Activated T-cell treated with anti-CD3 and anti-CD28 coated beads, Interleukin-2, amount 50 U/mL, for 48 hours (primary cell): ENCODE data around the gene GRIK4.
A peak's percentile ranks its signal among the peaks of the same experiment; 100 is the strongest.

Source experiments
- DNase-seq, 2 experiments: peaks; one replicate each; pipeline ENCODE4 v3.0.0-alpha.2; 2020

The GRIK4 gene

DNA sequence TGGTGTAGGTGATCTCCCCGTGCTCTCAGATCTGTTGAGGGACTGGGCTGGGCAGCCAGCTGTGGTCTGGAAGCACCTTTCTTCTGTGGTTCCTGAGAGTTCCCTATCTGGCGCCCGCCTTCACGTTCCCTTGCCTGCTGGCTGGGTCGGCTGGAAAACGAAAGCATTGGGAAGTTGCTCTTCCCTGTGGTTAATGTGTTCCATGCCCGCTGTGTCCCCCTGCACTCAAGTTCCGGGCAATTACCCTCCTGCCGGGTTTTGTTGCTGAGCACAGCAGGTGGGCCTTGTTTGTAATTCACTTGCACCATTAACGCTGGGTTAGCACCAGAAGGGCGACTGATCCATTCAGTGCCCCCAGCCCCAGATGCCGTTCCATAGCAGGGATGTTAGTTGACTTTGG, 134.1 kb downstream of the GRIK4 start:
- DNase-seq, result no peak

DNA sequence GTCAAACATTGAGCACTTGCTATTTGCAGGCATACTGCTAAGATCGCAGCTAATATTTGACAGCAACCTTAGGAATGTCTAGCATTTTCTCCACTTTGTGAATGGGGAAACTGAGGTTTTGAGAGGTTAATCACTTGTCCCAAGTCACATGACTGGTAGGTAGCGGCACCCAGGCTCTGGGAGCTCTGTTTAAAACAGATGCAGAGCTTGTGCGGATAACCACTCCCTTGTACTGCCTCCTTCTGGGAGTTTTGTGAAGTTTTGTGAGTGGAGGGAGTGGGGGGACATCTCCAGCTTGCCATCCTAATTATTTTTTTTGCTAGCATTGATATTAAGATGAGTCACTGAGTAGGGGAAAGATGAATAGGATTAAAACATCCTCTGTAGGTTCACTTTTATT, 134.7 kb downstream of the GRIK4 start:
- DNase-seq, result no peak

DNA sequence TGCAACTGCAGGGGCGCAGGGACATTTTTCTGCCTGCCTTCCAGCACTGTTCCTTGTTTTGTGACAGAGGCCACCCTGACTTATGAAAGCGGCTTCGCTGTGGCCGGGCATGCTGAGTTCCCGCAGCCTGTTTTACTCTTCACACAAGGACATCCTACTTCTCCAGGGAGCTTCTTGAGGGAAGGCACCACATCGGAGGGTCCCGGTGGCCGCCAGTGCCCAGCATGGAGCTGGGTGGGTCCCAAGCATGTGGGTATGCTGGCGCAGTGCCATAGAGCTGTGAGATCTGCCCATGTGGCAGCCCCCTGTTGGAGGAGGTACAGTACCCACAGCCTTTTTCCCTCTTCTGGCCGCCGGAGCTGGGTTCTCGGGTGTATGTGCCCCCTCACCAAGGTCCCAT, 136.1 kb downstream of the GRIK4 start:
- DNase-seq, result no peak

DNA sequence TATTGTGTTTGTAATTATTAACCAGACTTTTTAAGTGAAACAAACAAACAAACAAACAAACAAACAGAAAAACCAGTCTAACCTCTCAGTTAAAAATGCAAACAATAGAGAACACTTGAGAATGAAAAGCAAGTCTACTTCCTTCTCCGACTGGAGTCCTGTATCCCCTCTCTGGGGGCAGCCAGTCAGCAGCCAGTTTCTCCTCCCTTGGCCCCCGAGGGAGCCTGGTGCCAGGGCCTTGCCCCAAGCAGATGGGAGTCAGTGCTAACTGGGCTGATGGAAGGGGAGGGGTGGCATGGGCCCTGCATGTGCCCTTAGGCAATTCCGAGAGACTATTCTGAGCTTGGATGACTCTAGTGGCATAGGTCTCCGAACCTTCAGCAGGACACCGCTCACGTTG, 137.2 kb downstream of the GRIK4 start:
- DNase-seq, result no peak

DNA sequence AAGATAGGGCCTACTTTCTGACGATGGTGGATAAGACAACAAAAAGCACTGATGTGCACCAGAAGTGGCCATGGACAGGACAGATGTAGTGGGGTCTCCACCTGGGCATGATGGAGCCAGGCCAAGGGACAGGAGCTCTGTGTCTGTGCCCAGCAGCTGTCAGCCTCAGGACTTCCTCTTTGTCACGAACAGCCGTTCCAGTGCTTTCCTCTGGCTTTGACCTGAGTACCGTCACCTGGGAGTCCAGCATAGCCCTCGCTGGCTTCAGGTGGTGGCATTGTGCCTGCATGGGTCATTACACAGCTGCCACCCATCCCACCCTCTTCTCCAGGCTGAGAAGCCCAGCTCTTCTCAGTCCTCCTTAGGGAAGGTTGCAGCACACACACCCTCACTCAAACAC, 137.8 kb downstream of the GRIK4 start:
- no peak for DNase-seq

DNA sequence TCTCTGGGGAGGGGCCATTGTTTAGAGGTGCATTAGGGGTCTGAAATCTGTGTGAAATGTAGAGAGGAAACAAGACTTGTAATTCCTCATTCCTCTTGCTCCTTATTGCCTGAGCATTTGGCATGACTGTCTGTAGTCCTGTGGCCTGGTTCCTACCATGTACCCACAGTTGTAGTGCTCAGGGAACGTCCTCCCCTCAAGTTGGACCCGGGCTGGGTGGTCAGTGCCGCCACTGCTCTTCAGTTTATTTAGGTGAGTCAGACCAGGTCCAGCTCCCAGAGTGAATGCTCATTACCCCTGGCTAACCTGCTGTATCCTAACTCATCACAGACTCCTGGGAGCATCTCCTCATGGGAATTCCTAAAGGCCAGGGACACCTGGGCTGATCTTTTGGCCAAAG, 139.8 kb downstream of the GRIK4 start:
- no peak for DNase-seq

DNA sequence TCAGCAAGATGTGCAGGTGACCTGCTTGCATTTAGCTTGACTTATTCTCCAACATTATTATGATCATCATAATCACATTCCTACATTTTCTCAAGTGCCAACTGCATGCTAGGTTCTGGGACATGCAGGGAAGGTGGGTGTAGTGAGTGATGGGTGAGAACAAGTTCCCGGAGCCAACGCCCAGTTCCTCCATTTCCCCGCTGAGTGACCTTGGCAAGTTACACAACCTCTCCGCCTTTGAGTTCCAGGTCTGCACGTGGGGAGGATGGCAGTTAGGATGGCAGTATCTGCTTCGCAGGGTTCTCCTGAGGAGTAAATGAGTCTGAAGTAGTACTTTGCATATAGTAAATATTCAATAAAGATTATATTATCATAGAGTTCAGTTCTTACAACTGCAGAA, 140.3 kb downstream of the GRIK4 start:
- no peak for DNase-seq

DNA sequence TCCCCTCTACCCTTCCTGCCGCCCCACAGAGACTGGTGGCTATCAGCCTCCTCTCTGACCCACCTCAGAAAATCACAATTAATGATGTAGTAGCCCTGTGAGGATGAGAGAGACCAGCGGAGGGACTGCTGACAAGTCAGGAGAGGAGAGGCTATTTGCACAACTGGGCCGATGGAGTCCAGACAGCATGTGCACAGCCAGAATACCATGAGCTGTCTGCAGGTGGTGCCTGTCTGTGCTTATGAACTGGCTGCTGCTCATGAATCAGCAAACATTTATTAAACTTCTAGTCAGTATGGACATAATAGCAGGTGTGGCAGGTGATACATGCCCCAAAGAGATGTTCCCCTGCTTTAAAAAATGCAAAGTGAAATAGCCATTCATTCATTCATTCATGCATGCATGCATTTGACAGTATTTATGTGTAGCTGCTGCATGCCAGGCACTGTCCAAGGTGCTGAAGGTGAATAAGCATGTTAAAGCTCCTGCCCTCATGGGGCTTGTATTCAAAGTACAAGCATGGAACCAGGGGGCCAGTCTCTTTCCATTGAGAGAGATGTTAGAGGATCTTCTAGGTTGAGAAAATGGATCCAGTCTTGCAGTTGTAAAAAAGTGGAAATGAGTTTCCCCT, 141.3 kb downstream of the GRIK4 start:
- no peak for DNase-seq

DNA sequence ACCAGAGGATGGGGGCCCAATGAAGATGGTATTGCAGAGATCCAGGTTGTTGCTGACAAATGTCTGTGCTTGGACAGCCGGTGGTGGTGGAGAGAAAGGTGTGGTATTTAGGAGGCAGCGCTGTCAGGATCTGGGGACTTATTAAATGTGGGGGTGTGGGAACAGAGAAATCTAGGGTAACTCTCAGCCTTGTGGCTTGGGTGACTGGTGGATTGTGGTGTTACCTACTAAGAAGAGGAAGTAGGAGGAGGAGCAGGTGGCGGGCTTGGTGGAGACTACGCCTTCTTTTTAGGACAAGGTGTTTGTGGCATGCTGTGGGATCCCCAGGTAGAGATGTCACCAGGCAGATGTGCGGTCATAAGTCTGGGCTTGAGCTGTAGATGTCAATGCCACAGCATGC, 144.0 kb downstream of the GRIK4 start:
- DNase-seq, result no peak

DNA sequence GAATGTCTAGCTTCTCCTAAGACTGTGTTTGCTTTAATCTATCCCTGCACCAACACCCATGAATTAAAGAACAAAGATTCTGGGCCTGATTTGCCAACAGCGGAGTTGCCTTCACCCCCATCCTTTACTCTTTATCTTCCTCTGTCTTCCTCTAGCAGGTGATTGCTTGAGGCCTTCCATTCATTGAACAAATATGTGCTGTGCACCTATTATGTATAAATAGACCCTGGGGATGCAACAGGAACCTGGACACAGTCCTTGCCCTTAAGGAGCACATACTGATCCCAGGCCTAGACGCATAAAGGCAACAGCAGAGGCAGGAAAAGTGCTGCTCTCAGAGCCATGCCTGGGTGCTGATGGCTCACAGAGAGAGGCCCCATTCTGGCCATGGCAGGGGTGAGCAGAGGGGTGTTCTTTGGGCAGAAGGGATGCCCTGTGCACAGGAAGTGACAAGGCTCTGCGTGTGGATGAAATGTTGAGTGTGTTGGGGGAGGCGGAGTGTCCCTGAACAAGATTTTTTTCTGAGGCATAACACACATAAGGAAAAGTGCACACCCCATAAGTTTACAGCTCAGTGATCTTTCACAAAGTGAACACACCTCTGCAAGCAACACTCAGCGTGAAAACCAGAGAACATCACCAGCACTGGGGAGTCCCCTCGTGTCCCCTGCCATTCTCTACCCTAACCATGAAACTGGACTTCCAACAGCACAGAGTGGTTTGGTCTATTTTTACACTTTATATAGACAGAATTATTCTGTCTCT, 145.9 kb downstream of the GRIK4 start:
- DNase-seq, result no peak

DNA sequence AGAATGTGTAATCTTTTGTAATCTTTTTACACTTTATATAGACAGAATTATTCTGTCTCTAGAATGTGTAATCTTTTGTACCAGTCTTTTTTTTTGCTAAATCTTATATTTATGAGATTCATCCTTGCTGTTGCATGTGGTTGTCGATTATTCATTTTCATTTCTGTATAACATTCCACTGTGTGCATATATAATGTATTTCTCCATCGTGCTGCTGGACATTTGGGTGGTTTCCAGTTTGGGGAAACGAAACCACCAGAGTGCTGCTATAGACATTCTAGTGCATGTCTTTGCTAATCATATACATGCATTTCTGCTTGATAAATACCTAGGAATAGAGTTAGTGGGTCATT, 146.5 kb downstream of the GRIK4 start:
- no peak for DNase-seq

DNA sequence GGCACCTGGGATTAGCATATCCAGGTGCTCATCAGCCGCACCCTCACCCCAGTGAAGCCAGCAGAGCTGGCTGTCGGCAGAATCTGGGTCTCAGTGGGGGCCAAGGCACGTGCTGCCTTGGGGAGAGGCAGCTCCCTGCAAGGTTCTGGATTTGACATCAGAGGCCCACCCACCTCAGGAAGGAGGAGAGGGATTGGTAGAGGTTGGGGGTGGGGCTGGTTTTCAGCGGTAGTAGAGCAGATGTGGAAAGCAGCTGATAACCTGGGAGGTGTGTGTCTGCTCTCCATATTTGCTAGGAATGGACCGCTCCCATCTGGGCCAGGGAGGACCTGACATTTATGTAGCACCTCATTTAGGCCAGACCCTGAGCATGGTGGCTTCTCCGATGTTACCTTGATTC, 147.5 kb downstream of the GRIK4 start:
- no peak for DNase-seq

DNA sequence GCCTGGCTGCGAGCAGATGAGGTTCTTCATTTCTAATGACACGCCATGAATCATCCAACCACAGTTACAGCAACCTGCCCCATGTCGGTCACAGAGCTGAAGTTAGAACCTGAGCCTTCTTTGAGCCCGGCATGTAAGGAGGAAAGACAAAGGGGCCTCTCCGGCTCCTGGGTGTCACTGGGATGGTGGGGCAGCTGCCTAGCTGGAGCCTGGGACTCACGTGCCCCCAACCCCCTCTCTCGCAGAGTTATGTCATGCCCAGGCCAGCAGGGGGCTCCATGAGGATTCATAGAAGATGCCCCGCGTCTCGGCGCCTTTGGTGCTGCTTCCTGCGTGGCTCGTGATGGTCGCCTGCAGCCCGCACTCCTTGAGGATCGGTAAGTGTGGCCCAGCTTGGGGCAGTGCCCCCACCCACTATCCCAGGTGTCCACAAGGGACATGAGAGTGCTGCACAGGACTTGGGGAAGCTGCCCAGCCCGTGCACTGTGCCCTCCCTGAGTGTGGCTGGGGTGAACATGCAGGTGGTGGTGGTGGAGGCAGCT, 148.5 kb downstream of the GRIK4 start:
- DNase-seq, result peak; percentile 43 to 44

DNA sequence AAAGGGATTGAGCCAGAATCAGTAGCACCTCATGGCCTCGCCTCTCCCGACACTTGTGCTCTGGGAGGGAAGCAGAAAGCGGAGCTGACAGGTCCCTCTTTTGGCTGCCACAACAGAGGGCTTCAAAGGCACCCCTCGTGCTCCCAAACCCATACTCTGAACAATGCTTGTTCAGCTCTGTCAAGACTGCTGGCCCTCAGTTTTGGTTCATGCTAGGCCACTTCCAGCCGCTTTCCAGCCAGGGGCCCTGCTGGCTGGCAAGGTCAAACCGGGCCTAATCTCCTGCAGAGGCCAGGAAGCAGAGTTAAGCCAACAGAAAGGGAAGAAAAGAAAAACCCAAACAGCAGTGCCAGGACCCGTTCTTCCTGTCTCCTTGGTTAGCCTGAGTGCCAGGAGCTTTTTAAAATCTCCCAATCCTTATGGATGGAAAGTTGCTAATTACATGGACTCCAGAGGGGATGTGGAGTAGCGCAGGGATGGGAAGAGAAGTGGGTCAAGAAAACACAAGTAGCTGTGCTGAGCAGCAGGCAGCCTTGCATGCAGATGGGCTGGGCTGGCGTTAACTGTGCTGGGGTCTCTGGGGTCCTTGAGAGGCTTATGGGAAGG, 150.6 kb downstream of the GRIK4 start:
- no peak for DNase-seq

DNA sequence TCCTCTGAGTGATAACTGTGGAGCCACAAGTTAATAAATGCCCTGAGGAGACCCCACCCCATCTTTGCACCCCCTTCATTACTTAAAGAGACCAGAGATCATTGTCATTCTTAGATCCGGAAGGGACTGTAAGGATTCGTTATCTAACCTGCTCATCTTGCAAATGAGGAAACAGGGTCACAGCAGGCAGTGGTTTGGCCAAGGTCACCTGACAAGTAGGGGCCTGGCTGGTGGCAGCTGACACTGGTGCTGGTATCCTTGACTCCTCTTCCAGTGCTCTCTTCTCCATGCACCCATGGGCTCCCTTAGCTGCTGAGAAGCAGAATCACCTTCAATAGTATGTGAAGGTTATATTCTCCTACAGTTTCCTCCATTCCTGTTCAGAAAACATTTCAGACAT, 151.6 kb downstream of the GRIK4 start:
- DNase-seq, result no peak

DNA sequence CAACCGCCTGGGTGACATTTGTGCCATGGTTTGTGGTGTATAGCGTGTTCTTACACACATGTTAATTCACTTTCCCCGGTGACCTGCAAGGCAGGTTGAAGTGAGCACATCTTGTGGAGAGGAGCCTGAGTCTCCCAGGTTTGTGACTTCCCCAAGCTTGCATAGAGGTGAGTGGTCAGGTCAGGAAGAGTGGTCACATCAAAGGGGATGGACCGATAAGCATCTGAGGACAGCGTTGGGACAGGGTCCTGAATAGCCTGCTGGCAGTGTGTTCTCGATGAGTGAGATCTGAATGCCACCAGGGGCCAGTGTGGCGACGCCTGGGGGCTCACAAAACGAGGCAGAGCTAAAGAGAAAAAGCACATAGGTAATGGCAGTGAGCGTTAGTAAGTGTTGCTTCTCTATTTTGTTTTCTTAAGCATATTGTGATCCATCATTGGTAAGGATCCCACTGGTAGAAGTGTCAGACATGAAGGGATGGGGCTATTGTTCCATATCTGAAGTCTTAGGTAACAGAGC, 154.6 kb downstream of the GRIK4 start:
- DNase-seq, result no peak

DNA sequence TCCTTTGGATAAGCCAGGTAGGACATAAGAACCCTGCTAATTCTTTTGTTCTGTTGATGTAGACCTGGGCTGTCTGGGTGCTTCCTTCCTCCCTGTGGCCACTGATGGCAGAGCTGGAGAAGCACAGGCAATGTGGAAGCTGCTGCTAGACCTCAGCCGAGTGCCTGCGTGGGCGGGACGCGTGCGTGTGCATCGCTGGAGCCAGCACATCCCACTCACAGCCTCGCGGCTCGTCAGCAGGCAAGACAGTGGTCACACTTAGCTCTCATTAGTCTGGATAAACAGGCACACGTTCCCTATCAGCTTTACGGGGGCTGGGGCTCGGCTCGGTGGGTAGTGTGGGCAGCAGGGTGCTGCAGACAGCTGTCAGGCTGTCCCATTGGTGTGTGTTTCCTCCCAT, 155.7 kb downstream of the GRIK4 start:
- DNase-seq, result no peak

DNA sequence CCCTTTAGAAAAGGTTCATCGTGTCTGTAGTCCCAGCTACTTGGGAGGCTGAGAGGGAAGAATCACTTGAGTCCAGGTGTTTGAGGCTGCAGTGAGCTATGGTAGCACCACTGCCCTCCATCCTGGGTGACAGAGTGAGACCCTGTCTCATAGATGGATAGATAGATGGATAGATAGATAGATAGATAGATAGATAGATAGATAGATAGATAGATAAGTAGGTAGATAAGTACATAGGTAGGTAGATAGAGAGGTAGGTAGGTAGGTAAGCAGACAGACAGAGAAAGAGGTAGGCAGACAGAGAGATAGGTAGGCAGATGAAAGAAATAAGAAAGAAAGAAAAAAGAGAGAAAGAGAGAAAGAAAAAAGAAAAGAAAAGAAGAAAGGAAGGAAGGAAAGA, 156.4 kb downstream of the GRIK4 start:
- DNase-seq, result no peak

DNA sequence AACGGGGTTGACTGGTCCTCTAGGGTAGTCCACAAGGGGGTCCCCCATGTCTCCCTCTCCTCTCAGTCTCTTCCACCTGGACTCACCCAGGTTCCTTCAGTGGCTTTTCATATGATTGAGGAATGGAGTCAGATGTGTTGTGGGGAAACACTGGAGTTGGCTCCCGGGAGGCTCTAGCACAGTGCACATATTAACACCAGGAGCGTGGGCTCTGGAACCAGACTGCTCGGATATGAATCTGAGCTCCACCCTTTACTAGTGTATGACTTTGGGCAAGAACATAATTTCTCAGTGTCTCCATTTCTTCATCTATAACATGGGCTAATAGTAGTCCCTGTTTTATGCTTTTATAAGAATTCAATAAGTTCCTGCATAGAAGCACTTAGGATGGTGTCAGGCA, 157.0 kb downstream of the GRIK4 start:
- DNase-seq, result no peak

DNA sequence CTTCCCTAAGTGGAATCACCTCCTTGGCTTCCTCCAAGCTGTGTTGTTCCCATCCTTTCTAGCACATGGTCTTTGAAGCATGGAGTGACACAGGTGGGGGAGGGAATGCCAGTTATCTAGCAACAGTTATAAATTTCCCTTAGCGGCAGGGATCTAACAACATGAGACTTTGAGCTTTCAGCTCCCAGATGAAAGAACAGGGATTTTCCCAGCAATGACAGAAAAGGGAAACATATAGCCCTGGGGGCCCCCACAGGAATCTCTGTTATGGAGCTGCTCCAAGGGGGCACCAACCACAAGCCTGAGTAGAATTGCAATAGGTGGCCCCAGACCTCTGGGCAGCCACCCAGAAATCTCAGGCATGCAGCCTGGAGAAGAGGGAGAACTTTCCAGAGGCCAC, 163.0 kb downstream of the GRIK4 start:
- DNase-seq, result no peak

DNA sequence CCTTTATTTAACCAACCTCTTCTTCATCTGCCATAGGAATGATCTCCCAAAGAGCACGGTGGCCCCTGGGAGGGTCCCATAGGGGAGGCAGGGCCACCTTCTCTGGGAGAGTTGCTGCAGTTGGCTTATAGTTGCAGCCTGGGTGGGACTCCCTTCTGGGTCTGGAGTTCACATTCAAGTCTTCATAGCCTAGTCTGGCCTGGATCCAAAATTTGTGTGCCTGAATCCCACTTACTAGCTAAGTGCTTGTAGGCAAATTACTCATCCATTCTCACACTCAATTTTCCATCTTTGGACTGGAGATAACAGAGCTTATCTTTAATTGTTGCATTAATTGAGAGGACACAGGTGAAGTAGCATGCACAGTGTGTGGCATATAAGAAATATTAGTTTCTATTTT, 163.6 kb downstream of the GRIK4 start:
- no peak for DNase-seq

DNA sequence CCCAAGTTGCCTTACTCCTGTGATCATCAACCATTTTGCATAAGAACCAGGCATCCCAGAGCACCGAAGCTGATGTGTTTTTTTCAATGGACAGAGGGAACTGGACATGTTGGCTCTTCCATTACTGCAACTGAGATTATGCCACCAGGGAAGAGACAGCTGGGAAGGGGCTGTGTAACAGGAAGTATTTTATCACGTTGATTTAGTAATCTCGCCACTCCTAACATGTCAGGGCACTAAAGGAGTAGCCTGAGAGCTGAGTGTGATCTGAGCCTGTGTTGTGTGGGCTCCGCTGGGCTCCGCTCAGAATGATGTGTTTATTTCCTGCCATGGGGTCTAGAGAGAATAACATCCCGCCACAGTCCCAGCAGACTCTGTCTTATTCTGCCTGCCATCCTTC, 165.4 kb downstream of the GRIK4 start:
- no peak for DNase-seq

DNA sequence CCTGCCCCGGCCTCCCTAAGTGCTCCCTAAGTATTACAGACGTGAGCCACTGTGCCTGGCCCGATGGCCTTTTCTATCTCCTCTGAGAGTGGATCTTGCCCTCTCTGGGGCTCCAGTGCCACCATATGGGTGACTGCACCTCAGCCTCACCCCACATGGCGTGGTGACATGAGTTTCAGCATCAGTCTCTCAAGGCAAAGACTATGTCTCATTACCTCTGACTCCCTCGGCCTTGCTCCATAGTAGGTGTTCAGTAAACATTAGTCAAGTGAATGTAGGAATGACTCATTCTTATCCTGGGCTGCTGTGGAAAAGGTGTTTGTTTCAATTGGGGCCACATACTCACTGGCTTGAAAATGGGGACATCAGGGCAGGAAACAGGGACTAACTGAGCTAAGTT, 168.8 kb downstream of the GRIK4 start:
- no peak for DNase-seq
